GM23338 (cell line): Measurements from ENCODE around the gene MPHOSPH9.

Source experiments
- CTCF ChIP-seq, 2 experiments: fragments of 200-600 bp in 1 of 2; sonication (generic) in 1 of 2; conservative IDR thresholded peaks; 2 replicates each; pipeline versions ENCODE4 v1.5.1 to v1.6.1; 2016 to 2017; ENCODE audit warnings: antibody characterized with exemption in 2 of 2, low read depth in 2 of 2, mild to moderate bottlenecking in 2 of 2, moderate library complexity in 1 of 2
- ETS1 ChIP-seq: IDR thresholded peaks from 2 replicates; pipeline ENCODE4 v1.6.1; 2016; ENCODE audit warnings: antibody characterized with exemption
- EZH2phosphoT487 ChIP-seq: fragments of 200-600 bp; sonication (generic); IDR thresholded peaks from one replicate; pipeline ENCODE4 v1.8.1; 2018; ENCODE audit warnings: antibody characterized with exemption; ENCODE audit not compliant: unreplicated experiment
- REST ChIP-seq: IDR thresholded peaks from one replicate; pipeline ENCODE4 v1.6.1; 2018; ENCODE audit warnings: antibody characterized with exemption; ENCODE audit not compliant: unreplicated experiment

- no peak for TF ChIP-seq CTCF (conservative IDR thresholded peaks at IDR 0.05; ENCODE audit: low read depth in 2 of 2)
- no peak for TF ChIP-seq EZH2phosphoT487
- TF ChIP-seq REST: no peak
- no peak for TF ChIP-seq ETS1
Observed at GRCh38 chr12:123143736-123144461, 89.0 kb downstream of the MPHOSPH9 start.
